NCI-H146 (cell line): ENCODE measurements around the gene BST2.
"Not testable (repeated sequence)": the region's sequence is repeated elsewhere in the genome, so short reads cannot be mapped to it uniquely, and the experiment has no call there.

Source experiments
- DNase-seq: peaks from one replicate; lab custom pipeline; 2025; lab: John Stamatoyannopoulos, UW

Gene BST2

DNA sequence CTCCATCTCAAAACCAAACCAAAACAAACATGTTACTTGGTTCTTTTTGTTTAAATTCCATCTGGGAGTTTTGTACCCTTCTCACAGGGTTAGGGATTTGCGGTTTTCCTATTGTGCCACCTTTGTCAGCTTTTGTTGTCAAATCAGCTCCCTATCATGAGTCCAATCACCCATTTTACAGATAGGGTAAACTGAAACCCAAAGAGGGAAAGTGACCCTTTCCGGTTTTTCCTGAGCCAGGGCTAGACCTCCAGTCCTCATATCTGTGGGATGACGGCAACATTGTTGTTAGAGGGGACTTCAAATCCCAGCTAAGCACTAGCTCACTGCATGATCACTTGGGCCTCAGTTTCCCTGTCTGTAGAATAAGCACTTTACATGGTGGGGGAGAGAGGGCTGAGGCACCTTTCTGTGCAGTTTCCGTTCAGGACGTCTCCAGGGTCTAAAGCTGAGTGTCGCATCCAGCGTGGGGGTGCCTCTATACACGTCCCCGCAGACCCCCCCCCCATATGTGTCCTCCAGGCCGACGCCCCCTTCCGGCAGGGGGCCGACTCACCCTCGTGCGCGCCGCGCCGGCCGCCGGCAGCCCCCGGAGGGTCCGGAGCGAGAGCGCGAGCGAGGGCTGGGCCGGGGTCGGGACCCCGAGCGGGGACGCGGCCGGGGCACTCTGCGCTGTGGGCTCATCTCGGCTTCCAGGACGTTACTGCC, 15.3 kb downstream of the BST2 start:
- DNase-seq = no peak

- DNase-seq = no peak
These were observed 16.1 kb downstream of the BST2 start for GRCh38 chr19:17389288-17389687.

DNA sequence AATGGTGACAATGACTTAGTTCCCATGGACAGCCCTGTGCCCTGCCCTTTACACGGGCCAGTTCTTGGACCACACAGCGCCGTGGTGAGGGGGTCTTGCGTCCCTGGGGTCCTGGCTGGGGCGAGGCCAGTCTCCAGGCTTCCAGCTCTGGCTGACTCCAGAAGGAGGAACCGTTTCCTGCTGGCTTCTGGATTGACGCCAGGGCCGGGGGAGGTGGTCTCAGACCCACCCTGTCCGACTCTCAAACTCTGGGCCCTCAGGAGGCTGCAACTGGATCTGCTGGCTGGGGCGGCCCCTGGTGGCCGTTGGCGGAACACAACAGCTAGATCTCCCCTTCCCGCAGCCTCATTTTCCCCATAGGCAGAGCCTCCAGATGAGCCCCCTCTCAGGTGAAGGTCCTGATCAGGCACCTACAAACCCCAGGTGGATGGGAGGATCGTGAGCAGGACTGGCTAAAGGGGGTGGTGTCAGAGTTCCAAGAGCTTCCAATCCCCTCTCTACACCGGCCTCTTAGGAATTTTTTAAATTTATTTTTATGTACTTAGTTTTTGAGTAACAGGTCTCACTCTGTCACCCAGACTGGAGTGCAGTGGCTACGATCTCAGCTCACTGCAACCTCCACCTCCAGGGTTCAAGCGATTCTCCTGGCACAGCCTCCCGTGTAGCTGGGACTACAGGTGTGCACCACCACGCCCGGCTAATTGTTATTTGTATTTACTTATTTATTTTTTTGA, 19.4 kb downstream of the BST2 start:
- peak; percentile 46 for DNase-seq

- no peak for DNase-seq
These were observed 24.8 kb downstream of the BST2 start for GRCh38 chr19:17380426-17381138.

- no peak for DNase-seq
These were observed 26.2 kb downstream of the BST2 start for GRCh38 chr19:17379221-17379631.

GRCh38 chr19:17378271-17378670, 27.2 kb downstream of the BST2 start:
- DNase-seq = no peak

DNA sequence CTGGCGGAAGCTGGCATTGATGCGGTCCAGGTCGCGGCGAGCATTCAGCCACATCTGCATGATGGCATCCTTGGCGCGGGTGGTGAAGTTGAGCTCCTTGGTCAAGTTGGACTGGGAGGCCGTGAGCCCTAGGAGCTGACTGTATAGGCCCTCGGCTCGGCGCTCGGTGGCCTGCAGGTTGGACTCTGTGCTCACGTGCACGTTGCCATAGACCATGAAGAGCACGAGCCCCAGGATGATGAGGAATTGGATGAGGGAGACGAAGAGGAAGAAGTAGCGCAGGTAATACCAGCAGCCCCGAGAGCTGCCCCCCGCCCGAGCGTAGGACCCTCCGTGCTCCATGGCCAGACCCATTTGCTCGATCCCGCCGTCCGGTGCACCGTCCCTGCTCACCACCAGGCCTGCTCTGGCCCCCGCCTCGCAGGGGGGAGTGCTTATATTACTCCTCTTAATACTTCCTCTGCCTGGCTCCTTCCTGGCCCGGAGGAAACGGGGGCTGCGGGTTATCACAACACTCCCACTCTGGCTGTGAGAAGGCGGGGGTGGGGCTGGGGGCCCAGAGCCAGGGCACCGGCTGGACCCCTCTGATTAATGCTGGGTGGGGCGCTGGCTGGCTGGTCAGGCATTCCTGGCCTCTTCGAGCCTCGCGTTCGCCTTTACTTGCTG, 28.4 kb downstream of the BST2 start, which contains the start of gene PLVAP:
TSS of gene PLVAP (minus strand) at position 408 of the 666 bp plus-strand sequence. CDS start at position 354, 54 bp downstream.
- no peak for DNase-seq

DNA sequence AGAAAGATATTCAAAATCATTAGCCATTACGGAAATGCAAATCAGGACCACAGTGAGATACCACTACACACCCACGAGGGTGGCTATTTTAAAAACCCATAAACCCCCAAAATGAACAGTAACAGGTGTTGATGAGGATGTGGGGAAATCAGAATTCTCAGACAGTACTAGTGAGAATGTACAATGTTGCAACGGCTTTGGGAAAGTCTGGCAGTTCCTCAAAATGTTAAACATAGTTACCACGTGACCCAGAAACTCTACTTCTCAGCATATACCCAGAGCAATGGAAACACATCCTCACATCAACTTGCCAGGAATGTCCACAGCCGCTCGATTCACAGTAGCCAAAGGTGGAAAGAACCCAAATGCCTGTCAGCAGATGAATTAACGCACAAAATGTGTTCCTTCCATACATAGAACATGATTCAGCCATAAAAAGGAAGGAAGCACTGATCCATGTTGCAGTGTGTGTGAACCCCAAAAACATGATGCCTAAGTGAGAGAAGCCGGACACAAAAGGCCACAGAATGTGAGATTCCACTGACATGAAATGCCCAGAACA, 35.3 kb downstream of the BST2 start:
- DNase-seq = no peak

GRCh38 chr19:17365361-17365760, 40.1 kb downstream of the BST2 start:
- DNase-seq = no peak

GRCh38 chr19:17363852-17364605, 41.4 kb downstream of the BST2 start:
- DNase-seq = not testable (repeated sequence)

DNA sequence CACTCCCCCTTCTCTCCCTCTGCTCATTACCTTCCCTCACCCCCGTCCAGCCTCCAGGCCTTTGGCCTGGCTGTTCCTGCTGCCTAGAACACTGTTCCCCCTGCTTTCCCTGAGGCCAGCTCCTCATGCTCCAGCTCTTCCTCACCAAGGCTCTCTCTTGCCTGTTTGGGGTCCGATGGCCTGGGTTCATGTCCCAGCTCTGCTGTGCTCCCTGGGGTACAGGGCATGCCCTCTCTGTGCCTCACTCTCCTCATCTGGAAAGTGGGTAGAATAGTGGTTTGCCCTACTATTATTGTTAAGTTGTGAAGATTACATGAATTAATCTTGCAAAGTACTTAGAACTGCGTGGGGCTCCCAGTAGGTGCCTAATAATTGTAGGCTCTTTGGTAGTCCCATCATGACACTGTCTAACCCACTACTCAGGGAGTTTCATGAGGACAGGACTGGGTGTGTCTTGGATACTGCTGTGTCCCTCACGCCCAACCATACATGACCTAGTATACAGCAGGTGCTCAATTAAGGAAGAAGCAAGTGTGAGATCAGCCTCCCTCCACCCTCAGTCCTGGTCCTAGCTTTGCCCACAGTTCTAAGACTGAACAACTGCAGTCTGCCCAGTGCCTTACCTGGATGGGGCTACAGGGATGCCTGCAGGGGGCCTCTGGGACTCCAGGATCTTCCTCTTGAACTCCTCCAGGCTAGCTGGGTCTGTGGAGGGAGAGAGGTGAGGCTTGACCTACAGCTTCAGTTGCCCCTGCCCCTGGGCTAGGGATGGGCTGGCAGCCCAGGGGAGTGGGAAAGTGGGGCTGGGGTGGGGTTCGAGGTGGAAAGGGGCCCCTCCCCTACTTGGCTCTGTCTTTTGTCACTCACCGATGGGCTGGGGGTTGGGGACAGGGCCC, 45.3 kb downstream of the BST2 start:
- DNase-seq = no peak

DNA sequence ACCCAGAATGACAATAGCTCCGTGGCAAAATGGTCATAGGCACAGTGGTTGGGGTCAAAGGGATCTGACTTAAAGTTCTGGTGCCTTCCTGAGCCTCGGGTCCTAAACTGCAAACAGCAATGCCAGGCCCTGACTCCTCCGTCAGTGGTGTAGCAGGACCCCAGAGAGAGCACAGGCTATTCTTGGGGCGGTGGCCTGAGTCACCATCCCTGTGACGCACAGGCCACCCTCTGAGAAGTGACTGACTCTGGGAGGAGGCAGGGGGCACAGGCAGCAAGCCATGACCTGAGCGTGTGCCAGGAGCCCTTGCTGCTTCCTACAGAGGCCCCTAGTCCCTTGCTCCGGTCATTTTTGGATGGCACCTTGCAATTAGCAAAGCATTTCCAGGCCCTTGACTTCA, 47.0 kb downstream of the BST2 start:
- no peak for DNase-seq

DNA sequence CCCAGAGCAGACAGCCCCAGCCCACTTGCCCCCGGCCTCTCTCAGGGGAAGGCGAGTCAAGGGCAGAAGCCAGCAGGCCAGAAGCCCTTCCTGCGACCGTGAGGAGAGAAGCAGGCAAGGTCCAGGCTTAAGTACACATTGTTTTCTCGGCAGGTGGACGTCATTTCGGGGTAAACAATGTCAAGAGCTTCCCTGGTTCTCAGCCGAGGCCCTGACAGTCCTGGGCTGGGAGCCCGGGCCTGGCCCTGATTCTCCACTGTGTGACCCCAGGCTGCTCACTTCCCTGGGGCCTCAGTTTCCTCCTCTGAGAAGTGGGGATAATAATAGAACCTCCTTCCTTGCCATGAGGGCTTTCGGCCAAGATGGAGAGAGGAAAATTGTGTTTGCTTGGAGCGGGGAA, 47.7 kb downstream of the BST2 start:
- peak; percentile 27 for DNase-seq

DNA sequence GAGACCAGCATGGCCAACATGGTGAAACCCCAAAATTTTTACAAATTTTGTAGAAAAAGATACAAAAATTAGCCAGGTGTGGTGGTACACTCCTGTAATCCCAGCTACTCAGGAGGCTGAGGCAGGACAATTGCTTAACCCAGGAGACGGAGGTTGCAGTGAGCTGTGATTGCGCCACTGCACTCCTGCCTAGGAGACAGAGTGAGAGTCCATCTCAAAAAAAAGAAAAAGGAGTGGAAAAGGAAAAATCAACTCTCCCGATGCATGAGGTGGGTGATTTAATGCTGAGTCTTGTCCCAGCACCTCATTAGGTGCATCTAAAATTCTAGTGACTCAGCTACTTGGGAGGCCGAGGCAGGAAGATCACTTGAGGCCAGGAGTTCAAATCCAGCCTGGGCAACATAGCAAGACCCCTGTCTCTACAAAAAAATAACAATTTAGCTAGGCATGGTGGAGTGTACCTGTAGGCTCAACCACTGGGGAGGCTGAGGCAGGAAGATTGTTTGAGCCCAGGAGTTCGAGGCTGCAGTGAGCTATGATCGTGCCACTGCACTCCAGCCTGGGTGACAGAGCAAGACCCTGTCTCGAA, 48.3 kb downstream of the BST2 start:
- DNase-seq = no peak

DNA sequence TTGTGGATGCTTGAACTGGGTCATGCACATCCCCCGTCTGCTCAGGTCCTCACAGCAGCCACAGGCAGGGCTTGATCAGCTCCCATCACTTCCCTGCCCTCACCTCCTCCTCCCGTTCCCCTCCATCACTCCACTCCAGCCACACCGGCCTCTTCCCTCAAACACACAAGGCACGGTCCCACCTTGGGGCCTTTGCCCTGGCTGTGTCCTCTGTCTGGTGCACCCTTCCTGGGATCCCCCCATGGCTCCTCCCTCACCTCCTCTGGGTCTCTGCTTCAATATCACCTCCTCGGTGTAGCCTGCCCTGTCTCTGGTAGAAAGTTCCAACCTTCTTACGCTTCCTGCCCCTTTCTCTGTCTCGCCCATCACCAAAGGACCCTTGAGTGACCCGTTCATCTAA, 52.0 kb downstream of the BST2 start:
- no peak for DNase-seq
